MCF 10A (cell line): ENCODE data around the gene TMEM144. TPM values are rescaled to one million over a fixed set of nuclear protein-coding genes. Genes with fewer than 3 reads are reported as not detected.

Source experiments
- BruUV-seq: library from RNA; stranded (reverse); fragments of 400-500 nt; replicated peaks from 2 replicates; lab custom pipeline; 2021; lab: Mats Ljungman, UMichigan
- CTCF ChIA-PET: fragments of 300-600 bp; sonication (Branson Sonifier 250); formaldehyde crosslinking; extraction: SDS; loops from one replicate; lab custom pipeline; 2021; ENCODE audit warnings: antibody characterized with exemption, inconsistent platforms; lab: Yijun Ruan, JAX
- POLR2A ChIA-PET: fragments of 300-600, 350-650 bp; sonication (Branson Sonifier 250); formaldehyde crosslinking; extraction: SDS; loops from one replicate; lab custom pipeline; 2020; ENCODE audit warnings: antibody characterized with exemption, inconsistent platforms; lab: Yijun Ruan, JAX
- DNase-seq: peaks from one replicate; pipeline ENCODE4 v3.0.0-alpha.2; 2018; ENCODE audit not compliant: unreplicated experiment
- H3K27ac Mint-ChIP-seq: one replicate; pipeline ENCODE4 v1.8.0; 2022; ENCODE audit warnings: mild to moderate bottlenecking, low read depth, mixed read lengths; ENCODE audit not compliant: unreplicated experiment
- H3K27me3 Mint-ChIP-seq: one replicate; pipeline ENCODE4 v1.8.0; 2022; ENCODE audit warnings: mixed read lengths; ENCODE audit not compliant: insufficient read depth, unreplicated experiment
- H3K36me3 Mint-ChIP-seq: one replicate; pipeline ENCODE4 v1.8.0; 2022; ENCODE audit warnings: mild to moderate bottlenecking, moderate library complexity, mixed read lengths; ENCODE audit not compliant: insufficient read depth, unreplicated experiment
- H3K4me1 Mint-ChIP-seq: one replicate; pipeline ENCODE4 v1.8.0; 2022; ENCODE audit warnings: mixed read lengths; ENCODE audit not compliant: insufficient read depth, unreplicated experiment
- H3K4me3 Mint-ChIP-seq: one replicate; pipeline ENCODE4 v1.8.0; 2022; ENCODE audit warnings: mild to moderate bottlenecking, moderate library complexity, mixed read lengths; ENCODE audit not compliant: unreplicated experiment
- H3K9me3 Mint-ChIP-seq: one replicate; pipeline ENCODE4 v1.8.0; 2022; ENCODE audit warnings: mixed read lengths; ENCODE audit not compliant: unreplicated experiment
- CTCF ChIP-seq: fragments of 200-600 bp; IDR thresholded peaks from one replicate; pipeline ENCODE4 v1.8.0; 2022; ENCODE audit warnings: antibody characterized with exemption, mild to moderate bottlenecking; ENCODE audit not compliant: unreplicated experiment
- intact Hi-C: fragments of 100-400 bp; cut with micrococcal nuclease; formaldehyde crosslinking; loops from 2 replicates; pipeline ENCODE4 v1.14.1; 2022
- total RNA-seq: library from RNA; stranded (reverse); gene quantifications from 2 replicates; pipeline ENCODE4 v1.2.3, GENCODE V29; 2022

TMEM144 gene
- total RNA-seq, 1 experiment from 2014 or later = 6.4 TPM

- Mint-ChIP-seq H3K4me3 (no peak overlapping the region), H3K9me3 (no peaks in the 10 kb centered on the region), H3K36me3 (peaks cover 18% of the 10 kb centered on the region), H3K4me1 (no peaks in the 10 kb centered on the region), H3K27ac (no peak overlapping the region), H3K27me3 (no peaks in the 10 kb centered on the region)
- no peak for TF ChIP-seq CTCF
- intact Hi-C loops = no loop called here
- ChIA-PET POLR2A (interaction anchor here (0.8 to 1.3 kb wide), 2 partner anchors 14 to 26 kb away, joined by 4 read pairs; no protein-coding TSS in a partner anchor), CTCF (interaction anchor here (0.6 to 6.4 kb wide), 4 partner anchors 16 to 1335 kb away, joined by 3 to 56 read pairs (median 3); no protein-coding TSS in a partner anchor)
- DNase-seq = no peak
- BruUV-seq = no TSS peak
Measured at GRCh38 chr4:158197194-158197776, 13.0 kb upstream of the TMEM144 start.

GRCh38 chr4:158200214-158200613 is 10.1 kb upstream of the TMEM144 start:
- POLR2A ChIA-PET = interaction anchor here (1.8 kb wide), 1 partner anchor 10 kb away, joined by 6 read pairs; the partner anchor contains the start of gene TMEM144
- H3K4me3 Mint-ChIP-seq = no peak overlapping the region
- TF ChIP-seq CTCF = no peak
- CTCF ChIA-PET = no interaction called here
- no TSS peak for BruUV-seq
- no peaks in the 10 kb centered on the region for H3K27me3 Mint-ChIP-seq
- no peak for DNase-seq
- no peak overlapping the region for H3K27ac Mint-ChIP-seq
- intact Hi-C loops = no loop called here
- H3K9me3 Mint-ChIP-seq = no peaks in the 10 kb centered on the region
- H3K36me3 Mint-ChIP-seq = peaks cover 5% of the 10 kb centered on the region
- H3K4me1 Mint-ChIP-seq = no peaks in the 10 kb centered on the region

- intact Hi-C loops = no loop called here
- ChIA-PET CTCF (interaction anchor here (2.3 kb wide), 1 partner anchor 8 kb away, joined by 13 read pairs; no protein-coding TSS in a partner anchor), POLR2A (no interaction called here)
- Mint-ChIP-seq H3K27me3 (no peaks in the 10 kb centered on the region), H3K27ac (no peak overlapping the region), H3K9me3 (no peaks in the 10 kb centered on the region), H3K4me1 (no peaks in the 10 kb centered on the region), H3K4me3 (no peak overlapping the region), H3K36me3 (peaks cover 5% of the 10 kb centered on the region)
- no TSS peak for BruUV-seq
- DNase-seq = no peak
- TF ChIP-seq CTCF = no peak
Measured at GRCh38 chr4:158201322-158201721, 9.0 kb upstream of the TMEM144 start.

GRCh38 chr4:158201876-158202275 is 8.4 kb upstream of the TMEM144 start:
- BruUV-seq = no TSS peak
- CTCF ChIA-PET = interaction anchor here (0.7 to 2.3 kb wide), 2 partner anchors 9 to 12 kb away, joined by 5 to 13 read pairs; no protein-coding TSS in a partner anchor

More at GRCh38 chr4:158201876-158202275, 8.4 kb upstream of the TMEM144 start:
- H3K4me3 Mint-ChIP-seq = no peak overlapping the region
- POLR2A ChIA-PET = interaction anchor here (0.9 kb wide), 1 partner anchor 8 kb away, joined by 3 read pairs; the partner anchor contains the start of gene TMEM144
- no peak for DNase-seq
- H3K36me3 Mint-ChIP-seq = peaks cover 5% of the 10 kb centered on the region
- H3K4me1 Mint-ChIP-seq = no peaks in the 10 kb centered on the region
- H3K27me3 Mint-ChIP-seq = no peaks in the 10 kb centered on the region
- no peak for TF ChIP-seq CTCF
- H3K9me3 Mint-ChIP-seq = no peaks in the 10 kb centered on the region
- H3K27ac Mint-ChIP-seq = no peak overlapping the region
- intact Hi-C loops = no loop called here
